H1 (cell line): Measurements from ENCODE around the gene CIB4. TPM values are rescaled to one million over a fixed set of nuclear protein-coding genes. Genes with fewer than 3 reads are reported as not detected.

ENCODE experiments used
- BACH1 ChIP-seq: IDR thresholded peaks from 2 replicates; pipeline ENCODE4 v1.6.1; 2012; ENCODE audit warnings: low read length, improper control_type of control experiment
- POU5F1 ChIP-seq: IDR thresholded peaks from 2 replicates; pipeline ENCODE4 v1.6.1; 2011; ENCODE audit warnings: low read depth, mild to moderate bottlenecking, low read length, moderate library complexity
- polyA plus RNA-seq, 7 experiments: library from polyadenylated mRNA; depleted of rRNA in 3 of 7; stranded (reverse) in 5 of 7; unstranded in 2 of 7; fragments of >200 nt in 5 of 7; fragments of 200-250 nt in 2 of 7; gene quantifications; 1 replicate in 5 of 7; 2 replicates in 1 of 7; 4 replicates in 1 of 7; pipeline versions ENCODE4 v1.2.1 to v1.2.3, GENCODE V29; 2011 to 2013; ENCODE audit warnings: missing spikeins in 2 of 7, mixed read lengths in 2 of 7
- total RNA-seq: library from RNA; stranded (reverse); fragmentation: NEBNext Ultra II Directional; extraction: Animal tissue kit (Norgen Biotek cat#: 25700); gene quantifications from 2 replicates; pipeline ENCODE4 v1.2.1, GENCODE V29; 2021

CIB4 gene
- total and polyA plus RNA-seq, 2 of the 8 experiments (the other 6 are each of a cell fraction or from before 2014, with no cell fraction given) = not detected

GRCh38 chr2:26607698-26608097, 33.5 kb downstream of the CIB4 start (continued):
- TF ChIP-seq POU5F1 (no peak), BACH1 (no peak)
